IMR-90 (cell line): ENCODE results near the gene DOCK9. TPM values are rescaled to one million over a fixed set of nuclear protein-coding genes. Genes with fewer than 3 reads are reported as not detected.
A peak's percentile ranks its signal among the peaks of the same experiment; 100 is the strongest.

Experiments used
- ATAC-seq: fragments of 200-7000 bp; cut with Tn5 transposase; 2 replicates; pipeline ENCODE4 v1.9.1; 2020; ENCODE audit warnings: low read depth, mild to moderate bottlenecking, moderate library complexity
- BruUV-seq: library from RNA; stranded (reverse); fragments of 400-500 nt; replicated peaks from 2 replicates; lab custom pipeline; 2021; lab: Mats Ljungman, UMichigan
- CTCF ChIA-PET: fragments of 300-600 bp; formaldehyde crosslinking; extraction: SDS; loops from one replicate; lab custom pipeline; 2021; ENCODE audit warnings: antibody characterized with exemption; lab: Yijun Ruan, JAX
- POLR2A ChIA-PET: fragments of 300-600 bp; sonication (Branson Sonifier 250); formaldehyde crosslinking; loops from one replicate; lab custom pipeline; 2022; ENCODE audit warnings: antibody characterized with exemption; ENCODE audit not compliant: unreplicated experiment; lab: Charles Lee
- DNase-seq: peaks from one replicate; pipeline ENCODE4 v3.0.0; 2013
- H2AFZ ChIP-seq: replicated peaks from 2 replicates; pipeline ENCODE3; 2013; ENCODE audit warnings: low read length, mild to moderate bottlenecking; ENCODE audit not compliant: poor library complexity
- H2AK5ac ChIP-seq: 2 replicates; pipeline ENCODE4 v1.6.1; 2013; ENCODE audit warnings: low read depth, low read length, inconsistent platforms
- H2AK9ac ChIP-seq: replicated peaks from 2 replicates; pipeline ENCODE3; 2013; ENCODE audit warnings: mild to moderate bottlenecking, low read depth, low read length, moderate library complexity; ENCODE audit not compliant: poor library complexity
- H2BK120ac ChIP-seq: 2 replicates; pipeline ENCODE4 v1.6.1; 2013; ENCODE audit warnings: low read depth, low read length, inconsistent platforms
- H2BK15ac ChIP-seq: 3 replicates; pipeline ENCODE4 v1.6.1; 2013; ENCODE audit warnings: low read depth, low read length, inconsistent platforms
- H2BK20ac ChIP-seq: 2 replicates; pipeline ENCODE4 v1.6.1; 2013; ENCODE audit warnings: low read depth, mild to moderate bottlenecking, inconsistent platforms, low read length, moderate library complexity
- H2BK5ac ChIP-seq: 2 replicates; pipeline ENCODE4 v1.6.1; 2013; ENCODE audit warnings: mild to moderate bottlenecking, low read depth, low read length, inconsistent platforms; ENCODE audit not compliant: poor library complexity, severe bottlenecking
- H3K14ac ChIP-seq: replicated peaks from 2 replicates; pipeline ENCODE4 v1.6.1; 2013; ENCODE audit warnings: low read depth, low read length, inconsistent platforms
- H3K18ac ChIP-seq: 2 replicates; pipeline ENCODE4 v1.6.1; 2013; ENCODE audit warnings: low read depth, low read length, control low read depth
- H3K23ac ChIP-seq: 2 replicates; pipeline ENCODE4 v1.6.1; 2013; ENCODE audit warnings: low read depth, low read length, inconsistent platforms
- H3K27ac ChIP-seq: 2 replicates; pipeline ENCODE4 v1.5.1; 2013; ENCODE audit warnings: mild to moderate bottlenecking, control low read depth, low read length; ENCODE audit not compliant: insufficient read depth
- H3K27me3 ChIP-seq: 2 replicates; pipeline ENCODE4 v1.6.1; 2013; ENCODE audit warnings: low read length; ENCODE audit not compliant: control insufficient read depth, insufficient read depth
- H3K36me3 ChIP-seq: 2 replicates; pipeline ENCODE4 v1.6.1; 2013; ENCODE audit warnings: low read length, mixed read lengths; ENCODE audit not compliant: control insufficient read depth, insufficient read depth
- H3K4ac ChIP-seq: 2 replicates; pipeline ENCODE4 v1.6.1; 2013; ENCODE audit warnings: low read depth, low read length, inconsistent platforms
- H3K4me1 ChIP-seq: 2 replicates; pipeline ENCODE4 v1.6.1; 2013; ENCODE audit warnings: low read length, mixed read lengths; ENCODE audit not compliant: control insufficient read depth, insufficient read depth
- H3K4me2 ChIP-seq: 2 replicates; pipeline ENCODE4 v1.6.1; 2013; ENCODE audit warnings: low read depth, mild to moderate bottlenecking, control low read depth, low read length, moderate library complexity
- H3K4me3 ChIP-seq: 2 replicates; pipeline ENCODE4 v1.5.1; 2013; ENCODE audit warnings: low read depth, mild to moderate bottlenecking, control low read depth, low read length, moderate library complexity; ENCODE audit not compliant: insufficient read depth
- H3K56ac ChIP-seq: 2 replicates; pipeline ENCODE4 v1.6.1; 2013; ENCODE audit warnings: low read length, inconsistent platforms; ENCODE audit not compliant: insufficient read depth; ENCODE audit errors: extremely low read depth
- H3K79me1 ChIP-seq, 2 experiments: 2 replicates each; pipeline ENCODE4 v1.6.1; 2013; ENCODE audit warnings: low read length in 2 of 2, inconsistent platforms in 1 of 2, low read depth in 1 of 2
- H3K9ac ChIP-seq: 2 replicates; pipeline ENCODE4 v1.6.1; 2013; ENCODE audit warnings: low read depth, low read length, control low read depth
- H3K9me1 ChIP-seq: 2 replicates; pipeline ENCODE4 v1.6.1; 2013; ENCODE audit warnings: low read length, inconsistent platforms; ENCODE audit not compliant: insufficient read depth
- H3K9me3 ChIP-seq: 2 replicates; pipeline ENCODE4 v1.6.1; 2013; ENCODE audit warnings: low read length; ENCODE audit not compliant: control insufficient read depth, insufficient read depth
- H4K20me1 ChIP-seq: 2 replicates; pipeline ENCODE4 v1.6.1; 2013; ENCODE audit warnings: low read length, inconsistent platforms; ENCODE audit not compliant: insufficient read depth
- H4K5ac ChIP-seq: 2 replicates; pipeline ENCODE4 v1.6.1; 2013; ENCODE audit warnings: mild to moderate bottlenecking, low read depth, low read length, control low read depth
- H4K8ac ChIP-seq, 2 experiments: 2 replicates each; pipeline ENCODE4 v1.6.1; 2013; ENCODE audit warnings: low read depth in 2 of 2, low read length in 2 of 2, control low read depth in 1 of 2, inconsistent platforms in 1 of 2
- H4K91ac ChIP-seq: 2 replicates; pipeline ENCODE4 v1.6.1; 2013; ENCODE audit warnings: low read depth, low read length, inconsistent platforms; ENCODE audit not compliant: insufficient read depth
- BHLHE40 ChIP-seq: fragments of 150-350 bp; IDR thresholded peaks from 2 replicates; pipeline ENCODE4 v1.6.1; 2016; ENCODE audit warnings: mild to moderate bottlenecking, low read depth, low read length
- CEBPB ChIP-seq: IDR thresholded peaks from 2 replicates; pipeline ENCODE4 v1.6.1; 2012; ENCODE audit warnings: low read depth, low read length, improper control_type of control experiment
- CHD1 ChIP-seq: IDR thresholded peaks from 2 replicates; pipeline ENCODE4 v1.6.1; 2012; ENCODE audit warnings: low read depth, low read length, improper control_type of control experiment
- ELK1 ChIP-seq: fragments of 150-350 bp; IDR thresholded peaks from 2 replicates; pipeline ENCODE4 v1.6.1; 2016; ENCODE audit warnings: low read depth, mild to moderate bottlenecking, low read length, moderate library complexity, borderline replicate concordance
- MAZ ChIP-seq: IDR thresholded peaks from 2 replicates; pipeline ENCODE4 v1.6.1; 2012; ENCODE audit warnings: low read depth, mild to moderate bottlenecking, low read length, improper control_type of control experiment, moderate library complexity, borderline replicate concordance
- MXI1 ChIP-seq: IDR thresholded peaks from 2 replicates; pipeline ENCODE4 v1.6.1; 2012; ENCODE audit warnings: low read depth, mild to moderate bottlenecking, low read length, moderate library complexity, borderline replicate concordance
- POLR2A ChIP-seq: IDR thresholded peaks from 2 replicates; pipeline ENCODE4 v1.6.1; 2012; ENCODE audit warnings: mild to moderate bottlenecking, low read depth, low read length
- RAD21 ChIP-seq: IDR thresholded peaks from 2 replicates; pipeline ENCODE4 v1.6.1; 2012; ENCODE audit warnings: low read length, improper control_type of control experiment
- RCOR1 ChIP-seq: IDR thresholded peaks from 2 replicates; pipeline ENCODE4 v1.6.1; 2012; ENCODE audit warnings: mild to moderate bottlenecking, low read length, improper control_type of control experiment; ENCODE audit not compliant: insufficient replicate concordance
- RFX5 ChIP-seq: IDR thresholded peaks from 2 replicates; pipeline ENCODE4 v1.8.0; 2012; ENCODE audit warnings: low read depth, mild to moderate bottlenecking, low read length, moderate library complexity
- WGBS, 2 experiments: methylation state at CpG; one replicate each; pipeline versions ENCODE4 v1.1.5 to v1.1.7; 2013; ENCODE audit warnings: missing lambda C conversion rate in 2 of 2; ENCODE audit not compliant: insufficient read length in 1 of 2; ENCODE audit errors: extremely low coverage in 2 of 2; 5-methylcytosine and 5-hydroxymethylcytosine counted together
- dilution Hi-C: fragments of 300-500 bp; cut with HindIII; formaldehyde crosslinking; loops from one replicate; pipeline ENCODE4 v1.14.3; 2018; ENCODE audit warnings: low sequenced_read_pairs; ENCODE audit not compliant: unreplicated experiment
- in situ Hi-C: fragments of 300-500 bp; cut with MboI; formaldehyde crosslinking; loops from 3 replicates; pipeline ENCODE4 v1.14.3; 2019; ENCODE audit warnings: low sequenced_read_pairs, inconsistent platforms, mixed read lengths
- intact Hi-C: fragments of 100-400 bp; cut with micrococcal nuclease; formaldehyde crosslinking; loops from 2 replicates; pipeline ENCODE4 v1.10.0; 2022
- polyA plus RNA-seq, 3 experiments: library from polyadenylated mRNA; depleted of rRNA; stranded (reverse); fragments of >200 nt; gene quantifications; 2 replicates each; pipeline ENCODE4 v1.2.3, GENCODE V29; 2012; ENCODE audit warnings: low replicate concordance in 1 of 3
- total RNA-seq: library from RNA; depleted of rRNA; stranded (reverse); fragments of >200 nt; gene quantifications from 2 replicates; pipeline ENCODE4 v1.2.3, GENCODE V29; 2012
- TF ChIP-seq, protein P1 (sequence below): conservative IDR thresholded peaks from 2 replicates; pipeline ENCODE4 v1.5.1; 2012; ENCODE audit warnings: mild to moderate bottlenecking, low read depth, low read length, improper control_type of control experiment

Gene DOCK9
- total and polyA plus RNA-seq, 2 of the 4 experiments (the other 2 are of a cell fraction), result 4.8 to 7.2 TPM

DNA sequence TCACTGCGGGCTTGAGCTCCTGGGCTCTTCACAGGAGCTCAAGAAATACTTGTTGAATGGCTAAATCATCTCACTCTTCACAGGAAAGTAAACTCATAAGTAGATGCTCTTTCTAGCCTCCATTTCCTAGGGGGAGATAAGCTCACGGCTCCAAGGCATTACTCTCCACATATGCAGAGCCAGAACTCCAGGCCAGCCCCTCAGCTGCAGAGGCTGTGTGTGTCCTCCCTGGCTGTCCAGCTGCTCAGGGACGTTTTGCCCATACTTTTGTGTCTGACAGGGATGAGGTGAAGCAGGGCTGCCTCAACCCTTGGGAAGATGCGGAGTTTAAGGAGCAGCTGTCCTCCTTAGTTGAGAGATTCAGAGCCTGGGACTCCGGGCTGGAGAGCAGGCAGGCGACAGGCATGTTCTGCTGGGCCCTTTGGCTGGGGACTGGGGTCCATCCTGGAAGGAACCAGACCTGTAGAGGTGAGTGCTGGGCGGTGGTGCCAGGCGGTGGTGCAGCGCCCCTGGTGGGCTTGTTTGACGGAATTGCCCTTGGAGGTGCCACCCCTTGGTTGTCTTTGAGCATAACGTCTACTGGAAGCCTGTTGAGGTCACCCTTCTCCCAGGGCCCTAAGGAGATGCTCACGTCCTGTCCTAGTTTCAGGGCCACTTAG is 204.9 kb downstream of the DOCK9 start:
- Histone ChIP-seq H2BK15ac (no peak overlapping the region), H4K20me1 (no peaks in the 10 kb centered on the region), H2AFZ (peak overlapping the region; percentile 39), H3K9ac (no peak overlapping the region), H2BK20ac (no peak overlapping the region), H3K56ac (no peak overlapping the region), H2BK120ac (no peak overlapping the region), H3K36me3 (no peaks in the 10 kb centered on the region), H3K4me2 (no peak overlapping the region), H4K8ac (no peak overlapping the region), H3K23ac (no peak overlapping the region), H4K91ac (no peak overlapping the region), H2AK9ac (no peak overlapping the region), H3K27me3 (peaks cover 6% of the 10 kb centered on the region), H3K4ac (no peak overlapping the region), H3K9me1 (no peaks in the 10 kb centered on the region; the same call in none of the 2 replicates), H4K5ac (no peak overlapping the region), H3K79me1 (no peaks in the 10 kb centered on the region), H3K4me1 (peaks cover 2% of the 10 kb centered on the region), H3K27ac (no peak overlapping the region), H3K9me3 (peaks cover 14% of the 10 kb centered on the region), H3K18ac (no peak overlapping the region), H2AK5ac (no peak overlapping the region), H2BK5ac (no peak overlapping the region), H3K4me3 (no peak overlapping the region), H3K14ac (no peak overlapping the region)
- ChIA-PET POLR2A (no interaction called here), CTCF (no interaction called here)
- TF ChIP-seq POLR2A (no peak), MAZ (no peak), CEBPB (no peak), RAD21 (no peak), MXI1 (no peak), RCOR1 (no peak), ELK1 (no peak), BHLHE40 (no peak), RFX5 (no peak), CHD1 (no peak)
- TF ChIP-seq, protein P1, sequence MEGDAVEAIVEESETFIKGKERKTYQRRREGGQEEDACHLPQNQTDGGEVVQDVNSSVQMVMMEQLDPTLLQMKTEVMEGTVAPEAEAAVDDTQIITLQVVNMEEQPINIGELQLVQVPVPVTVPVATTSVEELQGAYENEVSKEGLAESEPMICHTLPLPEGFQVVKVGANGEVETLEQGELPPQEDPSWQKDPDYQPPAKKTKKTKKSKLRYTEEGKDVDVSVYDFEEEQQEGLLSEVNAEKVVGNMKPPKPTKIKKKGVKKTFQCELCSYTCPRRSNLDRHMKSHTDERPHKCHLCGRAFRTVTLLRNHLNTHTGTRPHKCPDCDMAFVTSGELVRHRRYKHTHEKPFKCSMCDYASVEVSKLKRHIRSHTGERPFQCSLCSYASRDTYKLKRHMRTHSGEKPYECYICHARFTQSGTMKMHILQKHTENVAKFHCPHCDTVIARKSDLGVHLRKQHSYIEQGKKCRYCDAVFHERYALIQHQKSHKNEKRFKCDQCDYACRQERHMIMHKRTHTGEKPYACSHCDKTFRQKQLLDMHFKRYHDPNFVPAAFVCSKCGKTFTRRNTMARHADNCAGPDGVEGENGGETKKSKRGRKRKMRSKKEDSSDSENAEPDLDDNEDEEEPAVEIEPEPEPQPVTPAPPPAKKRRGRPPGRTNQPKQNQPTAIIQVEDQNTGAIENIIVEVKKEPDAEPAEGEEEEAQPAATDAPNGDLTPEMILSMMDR, result no peak
- 87% methylated on average over 5 of the region's 12 CpGs; no CpG with 5 or more reads in 1 of the 2 experiments for WGBS, 2 experiments
- no peak for ATAC-seq
- in situ Hi-C loops (no loop called here), intact Hi-C loops (no loop called here), dilution Hi-C loops (no loop called here)
- no TSS peak for BruUV-seq
- DNase-seq, result no peak
